SK-MEL-5 (cell line): Measurements from ENCODE around the gene RIC8A. TPM values are rescaled to one million over a fixed set of nuclear protein-coding genes. Genes with fewer than 3 reads are reported as not detected.

ENCODE experiments used
- DNase-seq: peaks from one replicate; pipeline ENCODE4 v3.0.0-alpha.2; 2016; ENCODE audit warnings: low read depth, low spot score
- in situ Hi-C: cut with HindIII; loops from 2 replicates; pipeline ENCODE4 v1.10.0; 2016; ENCODE audit warnings: low sequenced_read_pairs, high pct_unique_total_duplicates, low pct_unique_long_range_greater_than_20kb
- total RNA-seq: library from RNA; depleted of rRNA; stranded (reverse); fragments of >200 nt; shearing (Covaris generic); gene quantifications from 2 replicates; pipeline ENCODE4 v1.2.3, GENCODE V29; 2014; rRNA removed

RIC8A gene
- total RNA-seq, 1 experiment from 2014 or later, result 93.8 TPM

- in situ Hi-C loops, result no loop called here
- DNase-seq, result no peak
Measured at GRCh38 chr11:255176-255575, 47.7 kb downstream of the RIC8A start.

GRCh38 chr11:255816-256215, 48.3 kb downstream of the RIC8A start:
- DNase-seq, result no peak
- in situ Hi-C loops, result no loop called here

GRCh38 chr11:256952-257737, 49.6 kb downstream of the RIC8A start:
- no peak for DNase-seq
- in situ Hi-C loops, result no loop called here

GRCh38 chr11:257766-258493, 50.4 kb downstream of the RIC8A start:
- in situ Hi-C loops, result no loop called here
- DNase-seq, result no peak

- in situ Hi-C loops, result no loop called here
- no peak for DNase-seq
Measured at GRCh38 chr11:259413-259812, 51.9 kb downstream of the RIC8A start.

GRCh38 chr11:261624-262023, 54.1 kb downstream of the RIC8A start:
- in situ Hi-C loops, result no loop called here
- no peak for DNase-seq

Other genes starting within 250 kb of the RIC8A start
- gene SCGB1C1, start 14.6 kb upstream of the RIC8A start, total RNA-seq, result not detected in 2 replicates
- 15.5 and 16.3 TPM in 2 replicates for gene BET1L, start 309 bp upstream of the RIC8A start, total RNA-seq
- 8.4 and 8.8 TPM in 2 replicates for gene SIRT3, start 28.6 kb downstream of the RIC8A start, total RNA-seq
- 133 and 140 TPM in 2 replicates for gene PSMD13, start 29.3 kb downstream of the RIC8A start, total RNA-seq
- gene NLRP6, start 70.7 kb downstream of the RIC8A start, total RNA-seq, result 0.11 TPM in 1 of 2 replicates, not detected in the other
- gene PGGHG, start 81.4 kb downstream of the RIC8A start, total RNA-seq, result 12.6 and 14.9 TPM in 2 replicates
- not detected in 2 replicates for gene IFITM5, start 91.8 kb downstream of the RIC8A start, total RNA-seq
- gene IFITM2, start 100.1 kb downstream of the RIC8A start, total RNA-seq, result 4.2 and 8.0 TPM in 2 replicates
- gene IFITM1, start 106.3 kb downstream of the RIC8A start, total RNA-seq, result 0.32 and 0.79 TPM in 2 replicates
- gene IFITM3, start 113.2 kb downstream of the RIC8A start, total RNA-seq, result 30.3 and 40.0 TPM in 2 replicates
- 1.1 and 1.4 TPM in 2 replicates for gene B4GALNT4, start 161.8 kb downstream of the RIC8A start, total RNA-seq
- gene PKP3, start 186.5 kb downstream of the RIC8A start, total RNA-seq, result not detected in 2 replicates
- gene SIGIRR, start 207.3 kb downstream of the RIC8A start, total RNA-seq, result 23.4 and 25.6 TPM in 2 replicates
- not detected in 2 replicates for gene ANO9, start 234.3 kb downstream of the RIC8A start, total RNA-seq
- gene PTDSS2, start 242.6 kb downstream of the RIC8A start, total RNA-seq, result 41.7 and 45.6 TPM in 2 replicates